ENCODE measurements around the gene KCNK4. TPM values are rescaled to one million over a fixed set of nuclear protein-coding genes. Genes with fewer than 3 reads are reported as not detected.

Gene KCNK4
- total RNA-seq, 1 donor from 2014 or later, result 0.52 TPM

DNA sequence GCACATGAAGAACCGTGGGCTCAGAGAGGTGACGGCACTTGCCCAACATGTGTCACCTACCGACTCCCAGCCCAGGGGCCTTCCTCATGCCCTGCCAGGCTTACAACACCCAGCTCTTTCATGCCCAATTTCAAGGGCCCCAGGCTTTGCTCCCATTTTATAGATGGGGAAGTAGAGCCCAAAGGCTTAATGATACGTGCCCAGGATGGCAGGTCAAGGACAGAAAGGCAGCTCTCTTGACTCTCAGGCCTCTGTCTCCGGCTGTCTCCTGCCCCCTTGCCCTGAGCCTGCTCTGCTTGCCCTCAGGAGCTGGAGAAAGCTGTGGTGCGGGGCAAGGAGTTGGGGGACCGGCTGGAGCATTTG lies 57.9 kb downstream of the KCNK4 start:
- peaks cover 18% of the 10 kb centered on the region for H3K27me3 Mint-ChIP-seq (ENCODE audit: low read depth, unreplicated experiment)
- Histone ChIP-seq H3K4me3 (ENCODE audit: insufficient read depth, low read depth, low read length) (no peak overlapping the region), H3K4me1 (ENCODE audit: insufficient read depth, low read length) (no peaks in the 10 kb centered on the region), H3K9me3 (ENCODE audit: insufficient read depth, low read depth, low read length) (no peaks in the 10 kb centered on the region), H3K36me3 (ENCODE audit: insufficient read depth, low read length) (no peaks in the 10 kb centered on the region), H3K79me2 (ENCODE audit: insufficient read depth, low read length) (no peaks in the 10 kb centered on the region), H4K20me1 (ENCODE audit: insufficient read depth, low read length) (no peaks in the 10 kb centered on the region), H3K27me3 (ENCODE audit: insufficient read depth, low read length) (no peaks in the 10 kb centered on the region), H3K9ac (ENCODE audit: low read length) (no peak overlapping the region), H3K27ac (ENCODE audit: low read depth, low read length) (no peak overlapping the region), H2AFZ (ENCODE audit: low read depth, low read length) (no peak overlapping the region), H3K4me2 (ENCODE audit: low read length) (no peak overlapping the region)
- no peak for FAIRE-seq
- no peaks in the 10 kb centered on the region for H3K9me3 Mint-ChIP-seq (ENCODE audit: unreplicated experiment)
- TF ChIP-seq EZH2 (IDR thresholded peaks at IDR 0.05; ENCODE audit: insufficient read depth, low read length) (no peak), CTCF (IDR thresholded peaks at IDR 0.05; ENCODE audit: insufficient read depth, low read depth, low read length) (no peak)
- no peak overlapping the region for H3K27ac Mint-ChIP-seq (ENCODE audit: unreplicated experiment)
- DNase-seq (ENCODE audit: low read depth), result no peak
- no peaks in the 10 kb centered on the region for H3K4me1 Mint-ChIP-seq (ENCODE audit: low read depth, unreplicated experiment)
- H3K36me3 Mint-ChIP-seq (ENCODE audit: low read depth, unreplicated experiment), result no peaks in the 10 kb centered on the region
- no peak overlapping the region for H3K4me3 Mint-ChIP-seq (ENCODE audit: unreplicated experiment)

- no peaks in the 10 kb centered on the region for H3K4me1 Mint-ChIP-seq (ENCODE audit: low read depth, unreplicated experiment)
- no peaks in the 10 kb centered on the region for H4K20me1 ChIP-seq (ENCODE audit: insufficient read depth, low read length)
Observed at GRCh38 chr11:64349404-64349803, 58.3 kb downstream of the KCNK4 start.

More at GRCh38 chr11:64349404-64349803, 58.3 kb downstream of the KCNK4 start:
- Histone ChIP-seq H3K79me2 (ENCODE audit: insufficient read depth, low read length) (no peaks in the 10 kb centered on the region), H3K9ac (ENCODE audit: low read length) (no peak overlapping the region), H3K9me3 (ENCODE audit: insufficient read depth, low read depth, low read length) (no peaks in the 10 kb centered on the region), H3K4me1 (ENCODE audit: insufficient read depth, low read length) (no peaks in the 10 kb centered on the region), H3K4me3 (ENCODE audit: insufficient read depth, low read depth, low read length) (no peak overlapping the region), H2AFZ (ENCODE audit: low read depth, low read length) (no peak overlapping the region), H3K36me3 (ENCODE audit: insufficient read depth, low read length) (no peaks in the 10 kb centered on the region), H3K27me3 (ENCODE audit: insufficient read depth, low read length) (no peaks in the 10 kb centered on the region), H3K4me2 (ENCODE audit: low read length) (no peak overlapping the region), H3K27ac (ENCODE audit: low read depth, low read length) (no peak overlapping the region)
- H3K4me3 Mint-ChIP-seq (ENCODE audit: unreplicated experiment), result no peak overlapping the region
- DNase-seq (ENCODE audit: low read depth) (no peak), FAIRE-seq (no peak)
- peaks cover 18% of the 10 kb centered on the region for H3K27me3 Mint-ChIP-seq (ENCODE audit: low read depth, unreplicated experiment)
- no peak overlapping the region for H3K27ac Mint-ChIP-seq (ENCODE audit: unreplicated experiment)
- no peaks in the 10 kb centered on the region for H3K9me3 Mint-ChIP-seq (ENCODE audit: unreplicated experiment)
- H3K36me3 Mint-ChIP-seq (ENCODE audit: low read depth, unreplicated experiment), result no peaks in the 10 kb centered on the region
- TF ChIP-seq CTCF (IDR thresholded peaks at IDR 0.05; ENCODE audit: insufficient read depth, low read depth, low read length), result no peak
- no peak for TF ChIP-seq EZH2 (IDR thresholded peaks at IDR 0.05; ENCODE audit: insufficient read depth, low read length)

Small RNA genes lying within 50 kb of the gene (microRNA-seq; reads per million reads assigned to microRNA genes)
- gene MIR7155, result 1.1 reads per million

Other genes with a start within 250 kb of the KCNK4 start
- gene MACROD1, start 125.2 kb upstream of the KCNK4 start, total RNA-seq, result 3.4 and 5.1 TPM in 2 replicates
- 179 and 200 TPM in 2 replicates for gene STIP1, start 105.1 kb upstream of the KCNK4 start, total RNA-seq
- 1.3 and 1.6 TPM in 2 replicates for gene FERMT3, start 84.6 kb upstream of the KCNK4 start, total RNA-seq
- gene TRPT1, start 65.1 kb upstream of the KCNK4 start, total RNA-seq, result 28.8 and 29.4 TPM in 2 replicates
- gene NUDT22, start 65.0 kb upstream of the KCNK4 start, total RNA-seq, result 40.2 and 40.7 TPM in 2 replicates
- 23.8 and 25.7 TPM in 2 replicates for gene DNAJC4, start 60.8 kb upstream of the KCNK4 start, total RNA-seq
- gene VEGFB, start 56.7 kb upstream of the KCNK4 start, total RNA-seq, result 30.4 and 36.8 TPM in 2 replicates
- gene FKBP2, start 50.2 kb upstream of the KCNK4 start, total RNA-seq, result 41.5 and 45.6 TPM in 2 replicates
- gene PPP1R14B, start 44.4 kb upstream of the KCNK4 start, total RNA-seq, result 338 and 370 TPM in 2 replicates
- 48.7 and 50.9 TPM in 2 replicates for gene PLCB3, start 39.8 kb upstream of the KCNK4 start, total RNA-seq
- gene BAD, start 6.6 kb upstream of the KCNK4 start, total RNA-seq, result 43.6 and 46.6 TPM in 2 replicates
- 46.8 and 48.5 TPM in 2 replicates for gene GPR137, start 5.5 kb upstream of the KCNK4 start, total RNA-seq
- gene CATSPERZ, start 9.1 kb downstream of the KCNK4 start, total RNA-seq, result not detected in 2 replicates
- 25.0 and 26.3 TPM in 2 replicates for gene ESRRA, start 14.2 kb downstream of the KCNK4 start, total RNA-seq
- gene TRMT112, start 26.3 kb downstream of the KCNK4 start, total RNA-seq, result 130 and 146 TPM in 2 replicates
- gene PRDX5, start 26.8 kb downstream of the KCNK4 start, total RNA-seq, result 243 and 263 TPM in 2 replicates
- gene CCDC88B, start 48.9 kb downstream of the KCNK4 start, total RNA-seq, result 1.2 and 1.6 TPM in 2 replicates
- gene RPS6KA4, start 67.9 kb downstream of the KCNK4 start, total RNA-seq, result 30.7 and 36.2 TPM in 2 replicates

Measured in astrocyte (in vitro differentiated cells and primary cell).